Hematopoietic multipotent progenitor cell treated with erythropoietin and hydrocortisone succinate and interleukin-3 and kit ligand, for 8 days (in vitro differentiated cells): ENCODE data around the gene EPDR1.
"Not testable (repeated sequence)": the region's sequence is repeated elsewhere in the genome, so short reads cannot be mapped to it uniquely, and the experiment has no call there.

Experiments used
- DNase-seq: peaks from one replicate; pipeline ENCODE4 v3.0.0-alpha.2; 2015

The EPDR1 gene

GRCh38 chr7:37930226-37930948 lies 9.9 kb downstream of the EPDR1 start:
- no peak for DNase-seq

GRCh38 chr7:37932543-37932942 lies 12.1 kb downstream of the EPDR1 start:
- no peak for DNase-seq

- no peak for DNase-seq
These were observed 12.7 kb downstream of the EPDR1 start for GRCh38 chr7:37933018-37933566.

- DNase-seq, result no peak
These were observed 22.6 kb downstream of the EPDR1 start for GRCh38 chr7:37942934-37943610.

- no peak for DNase-seq
These were observed 23.7 kb downstream of the EPDR1 start for GRCh38 chr7:37943905-37944736.

- DNase-seq, result no peak
These were observed 24.3 kb downstream of the EPDR1 start for GRCh38 chr7:37944737-37945054.

GRCh38 chr7:37945336-37945735 lies 24.9 kb downstream of the EPDR1 start:
- no peak for DNase-seq

- no peak for DNase-seq
These were observed 26.9 kb downstream of the EPDR1 start for GRCh38 chr7:37947138-37947940.

GRCh38 chr7:37947941-37948210 lies 27.4 kb downstream of the EPDR1 start:
- no peak for DNase-seq

GRCh38 chr7:37952240-37952639 lies 31.8 kb downstream of the EPDR1 start:
- DNase-seq, result peak; percentile 6

GRCh38 chr7:37954217-37954616 lies 33.8 kb downstream of the EPDR1 start:
- DNase-seq, result not testable (repeated sequence)

- no peak for DNase-seq
These were observed 36.4 kb downstream of the EPDR1 start for GRCh38 chr7:37956791-37957190.

- DNase-seq, result no peak
These were observed 37.0 kb downstream of the EPDR1 start for GRCh38 chr7:37957221-37957970.

- DNase-seq, result no peak
These were observed 40.0 kb downstream of the EPDR1 start for GRCh38 chr7:37960483-37960882.

- DNase-seq, result no peak
These were observed 40.8 kb downstream of the EPDR1 start for GRCh38 chr7:37961251-37961650.

GRCh38 chr7:37964196-37964595 lies 43.8 kb downstream of the EPDR1 start:
- DNase-seq, result no peak

- no peak for DNase-seq
These were observed 49.8 kb downstream of the EPDR1 start for GRCh38 chr7:37970211-37970610.

- DNase-seq, result no peak
These were observed 51.1 kb downstream of the EPDR1 start for GRCh38 chr7:37971491-37971890.

- peak; percentile 21 for DNase-seq
These were observed 53.5 kb downstream of the EPDR1 start for GRCh38 chr7:37973915-37974314.

- no peak for DNase-seq
These were observed 54.3 kb downstream of the EPDR1 start for GRCh38 chr7:37974711-37975110.

GRCh38 chr7:37977243-37977642 lies 56.8 kb downstream of the EPDR1 start:
- DNase-seq, result no peak

- DNase-seq, result no peak
These were observed 61.2 kb downstream of the EPDR1 start for GRCh38 chr7:37981664-37982063.
